Measurements from ENCODE around the gene PITPNC1. TPM values are rescaled to one million over a fixed set of nuclear protein-coding genes. Genes with fewer than 3 reads are reported as not detected.

PITPNC1 gene
- total RNA-seq, 1 experiment from 2014 or later: 6.9 TPM

DNA sequence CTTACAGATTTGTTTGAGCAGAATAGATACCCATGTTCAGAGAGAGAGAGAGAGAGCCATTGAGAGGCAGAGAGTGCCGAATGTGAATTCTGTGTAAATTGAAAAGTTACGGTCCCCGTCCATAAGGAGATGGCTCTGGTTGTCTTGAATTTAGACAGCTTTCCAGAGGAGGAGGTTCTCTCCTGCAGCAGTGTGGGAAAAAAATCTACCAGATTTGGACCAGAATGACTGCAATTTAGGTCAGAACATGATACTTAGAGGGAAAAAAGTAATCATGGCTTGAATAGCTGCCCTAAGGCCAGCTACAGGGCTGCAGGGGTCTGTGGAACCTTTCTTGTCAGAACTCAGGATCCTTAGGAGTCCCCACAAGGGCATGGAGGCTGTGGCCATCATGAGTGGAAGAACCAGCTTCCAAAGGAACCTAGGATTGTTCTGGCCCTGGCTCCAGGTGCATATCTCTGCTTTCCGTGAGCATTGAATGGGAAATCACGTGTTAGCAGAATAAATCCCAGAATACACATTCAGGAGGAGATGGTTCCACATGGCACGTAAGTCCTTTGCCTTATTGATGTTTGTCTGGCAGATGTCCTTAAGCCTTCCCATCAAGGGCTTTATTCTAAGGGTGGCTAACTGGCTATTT, 13.0 kb downstream of the PITPNC1 start:
- Mint-ChIP-seq H3K27ac (ENCODE audit: unreplicated experiment) (no peak overlapping the region), H3K4me3 (ENCODE audit: low read depth, unreplicated experiment) (peak overlapping the region; percentile 33), H3K27me3 (ENCODE audit: unreplicated experiment) (no peaks in the 10 kb centered on the region), H3K36me3 (ENCODE audit: insufficient read depth, unreplicated experiment) (peaks cover 4% of the 10 kb centered on the region), H3K4me1 (ENCODE audit: low read depth, unreplicated experiment) (peaks cover 20% of the 10 kb centered on the region), H3K9me3 (ENCODE audit: low read depth, unreplicated experiment) (no peaks in the 10 kb centered on the region)
- no peak for DNase-seq
- intact Hi-C loops (cut with micrococcal nuclease; ENCODE audit: unreplicated experiment): loop anchor here (1.0 kb wide), 1 partner anchor 32 kb away; no protein-coding TSS in a partner anchor
- TF ChIP-seq, protein P1, sequence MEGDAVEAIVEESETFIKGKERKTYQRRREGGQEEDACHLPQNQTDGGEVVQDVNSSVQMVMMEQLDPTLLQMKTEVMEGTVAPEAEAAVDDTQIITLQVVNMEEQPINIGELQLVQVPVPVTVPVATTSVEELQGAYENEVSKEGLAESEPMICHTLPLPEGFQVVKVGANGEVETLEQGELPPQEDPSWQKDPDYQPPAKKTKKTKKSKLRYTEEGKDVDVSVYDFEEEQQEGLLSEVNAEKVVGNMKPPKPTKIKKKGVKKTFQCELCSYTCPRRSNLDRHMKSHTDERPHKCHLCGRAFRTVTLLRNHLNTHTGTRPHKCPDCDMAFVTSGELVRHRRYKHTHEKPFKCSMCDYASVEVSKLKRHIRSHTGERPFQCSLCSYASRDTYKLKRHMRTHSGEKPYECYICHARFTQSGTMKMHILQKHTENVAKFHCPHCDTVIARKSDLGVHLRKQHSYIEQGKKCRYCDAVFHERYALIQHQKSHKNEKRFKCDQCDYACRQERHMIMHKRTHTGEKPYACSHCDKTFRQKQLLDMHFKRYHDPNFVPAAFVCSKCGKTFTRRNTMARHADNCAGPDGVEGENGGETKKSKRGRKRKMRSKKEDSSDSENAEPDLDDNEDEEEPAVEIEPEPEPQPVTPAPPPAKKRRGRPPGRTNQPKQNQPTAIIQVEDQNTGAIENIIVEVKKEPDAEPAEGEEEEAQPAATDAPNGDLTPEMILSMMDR (IDR thresholded peaks at IDR 0.05; ENCODE audit: unreplicated experiment): no peak
- no TSS peak for BruUV-seq (replicated peaks)
- CTCF ChIA-PET: interaction anchor here (0.7 to 1.2 kb wide), 7 partner anchors 9 to 1207 kb away, joined by 3 to 10 read pairs (median 3); no protein-coding TSS in a partner anchor

DNA sequence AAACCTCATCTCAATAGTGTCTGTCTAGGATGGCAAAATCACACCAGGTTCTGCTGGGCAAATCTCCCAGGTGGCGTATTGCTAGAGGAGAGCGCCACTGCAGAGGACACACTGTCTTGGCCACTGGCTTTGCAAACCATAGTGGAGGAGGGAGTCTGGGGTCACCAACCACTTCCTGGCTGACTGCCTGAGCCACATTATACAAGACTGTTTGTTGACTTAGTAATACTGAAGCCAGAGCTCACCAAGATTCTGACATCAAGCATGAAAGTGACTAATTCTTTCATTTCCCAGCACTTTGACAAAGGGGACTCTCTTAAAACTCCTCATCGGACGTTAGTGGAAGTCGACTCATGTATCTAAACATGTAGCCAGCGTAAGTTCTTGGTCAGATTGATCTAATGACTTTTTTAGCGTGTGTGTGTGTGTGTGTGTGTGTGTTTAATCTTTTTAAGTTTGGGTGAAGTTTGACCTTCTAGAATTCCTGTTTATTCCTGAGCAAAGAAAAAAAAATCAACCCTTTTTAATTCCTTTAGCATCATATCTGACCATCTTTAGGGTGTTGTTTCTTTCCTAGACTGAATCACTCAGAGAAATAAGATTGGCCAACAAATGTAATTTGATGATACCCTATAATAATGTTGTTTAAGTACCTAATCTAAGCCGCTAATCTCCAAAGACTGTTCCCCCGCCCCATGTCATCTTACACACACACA, 13.7 kb downstream of the PITPNC1 start:
- TF ChIP-seq, protein P1 (IDR thresholded peaks at IDR 0.05; ENCODE audit: unreplicated experiment): no peak
- CTCF ChIA-PET: interaction anchor here (0.7 to 1.2 kb wide), 7 partner anchors 10 to 1207 kb away, joined by 3 to 10 read pairs (median 3); no protein-coding TSS in a partner anchor
- H3K9me3 Mint-ChIP-seq (ENCODE audit: low read depth, unreplicated experiment): no peaks in the 10 kb centered on the region
- H3K36me3 Mint-ChIP-seq (ENCODE audit: insufficient read depth, unreplicated experiment): peaks cover 4% of the 10 kb centered on the region
- peak overlapping the region; percentile 34 for H3K27ac Mint-ChIP-seq (ENCODE audit: unreplicated experiment)
- peak overlapping the region; percentile 33 for H3K4me3 Mint-ChIP-seq (ENCODE audit: low read depth, unreplicated experiment)
- intact Hi-C loops (cut with micrococcal nuclease; ENCODE audit: unreplicated experiment): loop anchor here (1.0 kb wide), 1 partner anchor 31 kb away; no protein-coding TSS in a partner anchor
- TSS peak; percentile 41 for BruUV-seq (replicated peaks)
- peak; percentile 70 for DNase-seq
- no peaks in the 10 kb centered on the region for H3K27me3 Mint-ChIP-seq (ENCODE audit: unreplicated experiment)
- H3K4me1 Mint-ChIP-seq (ENCODE audit: low read depth, unreplicated experiment): peaks cover 20% of the 10 kb centered on the region

DNA sequence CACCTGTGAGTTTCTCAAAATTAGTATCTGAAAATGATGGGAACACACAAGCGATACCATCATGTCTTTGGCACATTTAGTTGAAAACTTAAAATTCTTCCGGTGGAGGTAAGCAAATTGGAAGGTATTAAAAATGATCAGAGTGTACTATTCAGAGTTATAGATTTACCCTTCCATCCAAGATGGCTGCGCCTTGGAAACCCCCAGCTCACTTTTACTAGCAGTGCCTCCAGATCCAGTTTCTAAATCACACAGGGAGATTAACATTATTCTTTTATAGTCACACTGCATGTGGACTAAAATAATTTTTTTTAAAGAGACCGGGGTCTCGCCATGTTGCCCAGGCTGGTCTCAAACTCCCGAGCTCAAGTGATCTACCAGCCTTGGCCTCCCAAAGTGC, 15.0 kb downstream of the PITPNC1 start:
- H3K27me3 Mint-ChIP-seq (ENCODE audit: unreplicated experiment): no peaks in the 10 kb centered on the region
- no peak for DNase-seq
- CTCF ChIA-PET: no interaction called here
- H3K36me3 Mint-ChIP-seq (ENCODE audit: insufficient read depth, unreplicated experiment): peaks cover 4% of the 10 kb centered on the region
- BruUV-seq (replicated peaks): no TSS peak
- H3K4me1 Mint-ChIP-seq (ENCODE audit: low read depth, unreplicated experiment): peaks cover 20% of the 10 kb centered on the region
- TF ChIP-seq, protein P1 (IDR thresholded peaks at IDR 0.05; ENCODE audit: unreplicated experiment): no peak
- no peaks in the 10 kb centered on the region for H3K9me3 Mint-ChIP-seq (ENCODE audit: low read depth, unreplicated experiment)
- intact Hi-C loops (cut with micrococcal nuclease; ENCODE audit: unreplicated experiment): no loop called here
- no peak overlapping the region for H3K4me3 Mint-ChIP-seq (ENCODE audit: low read depth, unreplicated experiment)
- no peak overlapping the region for H3K27ac Mint-ChIP-seq (ENCODE audit: unreplicated experiment)

DNA sequence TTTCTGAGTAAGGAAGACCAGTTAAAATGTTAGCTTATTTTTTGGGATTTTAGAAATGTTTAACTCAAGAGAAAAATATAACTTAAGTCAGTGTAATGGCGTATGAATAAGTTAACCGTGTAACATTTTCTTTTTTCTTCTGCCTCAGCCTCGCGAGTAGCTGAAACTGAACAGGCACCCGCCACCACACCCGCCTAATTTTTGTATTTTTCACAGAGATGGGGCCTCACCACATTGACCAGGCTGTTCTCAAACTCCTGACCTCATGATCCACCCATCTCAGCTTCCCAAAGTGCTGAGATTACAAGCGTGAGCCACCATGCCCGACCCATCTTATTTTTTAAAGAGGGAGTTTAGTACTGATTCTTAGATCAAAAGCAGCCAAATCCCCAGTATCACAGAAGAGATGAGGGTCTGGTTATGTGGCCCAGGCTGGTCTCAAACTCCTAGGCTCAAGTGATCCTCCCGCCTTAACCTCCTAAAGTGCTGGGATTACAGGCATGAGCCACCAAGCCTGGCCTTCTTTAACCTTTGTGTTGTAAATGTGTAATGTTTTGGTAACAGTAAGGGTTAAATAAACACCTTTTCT, 16.8 kb downstream of the PITPNC1 start:
- no peaks in the 10 kb centered on the region for H3K27me3 Mint-ChIP-seq (ENCODE audit: unreplicated experiment)

More for the DNA sequence above, 16.8 kb downstream of the PITPNC1 start:
- H3K4me1 Mint-ChIP-seq (ENCODE audit: low read depth, unreplicated experiment): peaks cover 11% of the 10 kb centered on the region
- H3K4me3 Mint-ChIP-seq (ENCODE audit: low read depth, unreplicated experiment): no peak overlapping the region
- TF ChIP-seq, protein P1 (IDR thresholded peaks at IDR 0.05; ENCODE audit: unreplicated experiment): no peak
- no peak for DNase-seq
- CTCF ChIA-PET: interaction anchor here (0.6 kb wide), 1 partner anchor 15 kb away, joined by 6 read pairs; no protein-coding TSS in a partner anchor
- intact Hi-C loops (cut with micrococcal nuclease; ENCODE audit: unreplicated experiment): no loop called here
- no TSS peak for BruUV-seq (replicated peaks)
- no peak overlapping the region for H3K27ac Mint-ChIP-seq (ENCODE audit: unreplicated experiment)
- H3K36me3 Mint-ChIP-seq (ENCODE audit: insufficient read depth, unreplicated experiment): no peaks in the 10 kb centered on the region
- H3K9me3 Mint-ChIP-seq (ENCODE audit: low read depth, unreplicated experiment): no peaks in the 10 kb centered on the region

Measured in Calu3 (cell line).